SU-DHL-6 (cell line): ENCODE measurements around the gene NPAS3.

Experiments used
- EZH2phosphoT487 ChIP-seq: fragments of 200-600 bp; sonication (generic), shearing (Covaris generic); conservative IDR thresholded peaks from 2 replicates; pipeline ENCODE4 v1.6.1; 2018; ENCODE audit warnings: mild to moderate bottlenecking, antibody characterized with exemption, low read length, moderate library complexity, mixed read lengths
- TF ChIP-seq, protein P1 (sequence below): fragments of 200-600 bp; sonication (generic); IDR thresholded peaks from one replicate; pipeline ENCODE4 v1.5.1; 2017; ENCODE audit warnings: antibody characterized with exemption, mild to moderate bottlenecking, low read length, moderate library complexity; ENCODE audit not compliant: insufficient read depth, poor library complexity, severe bottlenecking

- TF ChIP-seq, protein P1, sequence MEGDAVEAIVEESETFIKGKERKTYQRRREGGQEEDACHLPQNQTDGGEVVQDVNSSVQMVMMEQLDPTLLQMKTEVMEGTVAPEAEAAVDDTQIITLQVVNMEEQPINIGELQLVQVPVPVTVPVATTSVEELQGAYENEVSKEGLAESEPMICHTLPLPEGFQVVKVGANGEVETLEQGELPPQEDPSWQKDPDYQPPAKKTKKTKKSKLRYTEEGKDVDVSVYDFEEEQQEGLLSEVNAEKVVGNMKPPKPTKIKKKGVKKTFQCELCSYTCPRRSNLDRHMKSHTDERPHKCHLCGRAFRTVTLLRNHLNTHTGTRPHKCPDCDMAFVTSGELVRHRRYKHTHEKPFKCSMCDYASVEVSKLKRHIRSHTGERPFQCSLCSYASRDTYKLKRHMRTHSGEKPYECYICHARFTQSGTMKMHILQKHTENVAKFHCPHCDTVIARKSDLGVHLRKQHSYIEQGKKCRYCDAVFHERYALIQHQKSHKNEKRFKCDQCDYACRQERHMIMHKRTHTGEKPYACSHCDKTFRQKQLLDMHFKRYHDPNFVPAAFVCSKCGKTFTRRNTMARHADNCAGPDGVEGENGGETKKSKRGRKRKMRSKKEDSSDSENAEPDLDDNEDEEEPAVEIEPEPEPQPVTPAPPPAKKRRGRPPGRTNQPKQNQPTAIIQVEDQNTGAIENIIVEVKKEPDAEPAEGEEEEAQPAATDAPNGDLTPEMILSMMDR, result no peak
- TF ChIP-seq EZH2phosphoT487, result no peak
Measured at GRCh38 chr14:33747749-33748148, 809.1 kb downstream of the NPAS3 start.
